IMR-90 (cell line): ENCODE results near the gene CXCR3. TPM values are rescaled to one million over a fixed set of nuclear protein-coding genes. Genes with fewer than 3 reads are reported as not detected.

Experiments
- ATAC-seq: fragments of 200-7000 bp; cut with Tn5 transposase; 2 replicates; pipeline ENCODE4 v1.9.1; 2020; ENCODE audit warnings: low read depth, mild to moderate bottlenecking, moderate library complexity
- BruUV-seq: library from RNA; stranded (reverse); fragments of 400-500 nt; replicated peaks from 2 replicates; lab custom pipeline; 2021; lab: Mats Ljungman, UMichigan
- CTCF ChIA-PET: fragments of 300-600 bp; formaldehyde crosslinking; extraction: SDS; loops from one replicate; lab custom pipeline; 2021; ENCODE audit warnings: antibody characterized with exemption; lab: Yijun Ruan, JAX
- POLR2A ChIA-PET: fragments of 300-600 bp; sonication (Branson Sonifier 250); formaldehyde crosslinking; loops from one replicate; lab custom pipeline; 2022; ENCODE audit warnings: antibody characterized with exemption; ENCODE audit not compliant: unreplicated experiment; lab: Charles Lee
- DNase-seq: peaks from one replicate; pipeline ENCODE4 v3.0.0; 2013
- H2AFZ ChIP-seq: replicated peaks from 2 replicates; pipeline ENCODE3; 2013; ENCODE audit warnings: low read length, mild to moderate bottlenecking; ENCODE audit not compliant: poor library complexity
- H2AK5ac ChIP-seq: 2 replicates; pipeline ENCODE4 v1.6.1; 2013; ENCODE audit warnings: low read depth, low read length, inconsistent platforms
- H2AK9ac ChIP-seq: replicated peaks from 2 replicates; pipeline ENCODE3; 2013; ENCODE audit warnings: mild to moderate bottlenecking, low read depth, low read length, moderate library complexity; ENCODE audit not compliant: poor library complexity
- H2BK120ac ChIP-seq: 2 replicates; pipeline ENCODE4 v1.6.1; 2013; ENCODE audit warnings: low read depth, low read length, inconsistent platforms
- H2BK15ac ChIP-seq: 3 replicates; pipeline ENCODE4 v1.6.1; 2013; ENCODE audit warnings: low read depth, low read length, inconsistent platforms
- H2BK20ac ChIP-seq: 2 replicates; pipeline ENCODE4 v1.6.1; 2013; ENCODE audit warnings: low read depth, mild to moderate bottlenecking, inconsistent platforms, low read length, moderate library complexity
- H2BK5ac ChIP-seq: 2 replicates; pipeline ENCODE4 v1.6.1; 2013; ENCODE audit warnings: mild to moderate bottlenecking, low read depth, low read length, inconsistent platforms; ENCODE audit not compliant: poor library complexity, severe bottlenecking
- H3K14ac ChIP-seq: replicated peaks from 2 replicates; pipeline ENCODE4 v1.6.1; 2013; ENCODE audit warnings: low read depth, low read length, inconsistent platforms
- H3K18ac ChIP-seq: 2 replicates; pipeline ENCODE4 v1.6.1; 2013; ENCODE audit warnings: low read depth, low read length, control low read depth
- H3K23ac ChIP-seq: 2 replicates; pipeline ENCODE4 v1.6.1; 2013; ENCODE audit warnings: low read depth, low read length, inconsistent platforms
- H3K27ac ChIP-seq: 2 replicates; pipeline ENCODE4 v1.5.1; 2013; ENCODE audit warnings: mild to moderate bottlenecking, control low read depth, low read length; ENCODE audit not compliant: insufficient read depth
- H3K27me3 ChIP-seq: 2 replicates; pipeline ENCODE4 v1.6.1; 2013; ENCODE audit warnings: low read length; ENCODE audit not compliant: control insufficient read depth, insufficient read depth
- H3K36me3 ChIP-seq: 2 replicates; pipeline ENCODE4 v1.6.1; 2013; ENCODE audit warnings: low read length, mixed read lengths; ENCODE audit not compliant: control insufficient read depth, insufficient read depth
- H3K4ac ChIP-seq: 2 replicates; pipeline ENCODE4 v1.6.1; 2013; ENCODE audit warnings: low read depth, low read length, inconsistent platforms
- H3K4me1 ChIP-seq: 2 replicates; pipeline ENCODE4 v1.6.1; 2013; ENCODE audit warnings: low read length, mixed read lengths; ENCODE audit not compliant: control insufficient read depth, insufficient read depth
- H3K4me2 ChIP-seq: 2 replicates; pipeline ENCODE4 v1.6.1; 2013; ENCODE audit warnings: low read depth, mild to moderate bottlenecking, control low read depth, low read length, moderate library complexity
- H3K4me3 ChIP-seq: 2 replicates; pipeline ENCODE4 v1.5.1; 2013; ENCODE audit warnings: low read depth, mild to moderate bottlenecking, control low read depth, low read length, moderate library complexity; ENCODE audit not compliant: insufficient read depth
- H3K56ac ChIP-seq: 2 replicates; pipeline ENCODE4 v1.6.1; 2013; ENCODE audit warnings: low read length, inconsistent platforms; ENCODE audit not compliant: insufficient read depth; ENCODE audit errors: extremely low read depth
- H3K79me1 ChIP-seq, 2 experiments: 2 replicates each; pipeline ENCODE4 v1.6.1; 2013; ENCODE audit warnings: low read length in 2 of 2, inconsistent platforms in 1 of 2, low read depth in 1 of 2
- H3K9ac ChIP-seq: 2 replicates; pipeline ENCODE4 v1.6.1; 2013; ENCODE audit warnings: low read depth, low read length, control low read depth
- H3K9me1 ChIP-seq: 2 replicates; pipeline ENCODE4 v1.6.1; 2013; ENCODE audit warnings: low read length, inconsistent platforms; ENCODE audit not compliant: insufficient read depth
- H3K9me3 ChIP-seq: 2 replicates; pipeline ENCODE4 v1.6.1; 2013; ENCODE audit warnings: low read length; ENCODE audit not compliant: control insufficient read depth, insufficient read depth
- H4K20me1 ChIP-seq: 2 replicates; pipeline ENCODE4 v1.6.1; 2013; ENCODE audit warnings: low read length, inconsistent platforms; ENCODE audit not compliant: insufficient read depth
- H4K5ac ChIP-seq: 2 replicates; pipeline ENCODE4 v1.6.1; 2013; ENCODE audit warnings: mild to moderate bottlenecking, low read depth, low read length, control low read depth
- H4K8ac ChIP-seq, 2 experiments: 2 replicates each; pipeline ENCODE4 v1.6.1; 2013; ENCODE audit warnings: low read depth in 2 of 2, low read length in 2 of 2, control low read depth in 1 of 2, inconsistent platforms in 1 of 2
- H4K91ac ChIP-seq: 2 replicates; pipeline ENCODE4 v1.6.1; 2013; ENCODE audit warnings: low read depth, low read length, inconsistent platforms; ENCODE audit not compliant: insufficient read depth
- CEBPB ChIP-seq: IDR thresholded peaks from 2 replicates; pipeline ENCODE4 v1.6.1; 2012; ENCODE audit warnings: low read depth, low read length, improper control_type of control experiment
- CHD1 ChIP-seq: IDR thresholded peaks from 2 replicates; pipeline ENCODE4 v1.6.1; 2012; ENCODE audit warnings: low read depth, low read length, improper control_type of control experiment
- ELK1 ChIP-seq: fragments of 150-350 bp; IDR thresholded peaks from 2 replicates; pipeline ENCODE4 v1.6.1; 2016; ENCODE audit warnings: low read depth, mild to moderate bottlenecking, low read length, moderate library complexity, borderline replicate concordance
- FOS ChIP-seq: fragments of 150-350 bp; IDR thresholded peaks from 2 replicates; pipeline ENCODE4 v1.6.1; 2016; ENCODE audit warnings: low read depth, low read length
- MAZ ChIP-seq: IDR thresholded peaks from 2 replicates; pipeline ENCODE4 v1.6.1; 2012; ENCODE audit warnings: low read depth, mild to moderate bottlenecking, low read length, improper control_type of control experiment, moderate library complexity, borderline replicate concordance
- MXI1 ChIP-seq: IDR thresholded peaks from 2 replicates; pipeline ENCODE4 v1.6.1; 2012; ENCODE audit warnings: low read depth, mild to moderate bottlenecking, low read length, moderate library complexity, borderline replicate concordance
- POLR2A ChIP-seq: IDR thresholded peaks from 2 replicates; pipeline ENCODE4 v1.6.1; 2012; ENCODE audit warnings: mild to moderate bottlenecking, low read depth, low read length
- RCOR1 ChIP-seq: IDR thresholded peaks from 2 replicates; pipeline ENCODE4 v1.6.1; 2012; ENCODE audit warnings: mild to moderate bottlenecking, low read length, improper control_type of control experiment; ENCODE audit not compliant: insufficient replicate concordance
- RFX5 ChIP-seq: IDR thresholded peaks from 2 replicates; pipeline ENCODE4 v1.8.0; 2012; ENCODE audit warnings: low read depth, mild to moderate bottlenecking, low read length, moderate library complexity
- SMC3 ChIP-seq: fragments of 150-350 bp; IDR thresholded peaks from 2 replicates; pipeline ENCODE4 v1.6.1; 2016; ENCODE audit warnings: low read depth, mild to moderate bottlenecking, antibody characterized with exemption, low read length, moderate library complexity
- WGBS, 2 experiments: methylation state at CpG; one replicate each; pipeline versions ENCODE4 v1.1.5 to v1.1.7; 2013; ENCODE audit warnings: missing lambda C conversion rate in 2 of 2; ENCODE audit not compliant: insufficient read length in 1 of 2; ENCODE audit errors: extremely low coverage in 2 of 2; 5-methylcytosine and 5-hydroxymethylcytosine counted together
- dilution Hi-C: fragments of 300-500 bp; cut with HindIII; formaldehyde crosslinking; loops from one replicate; pipeline ENCODE4 v1.14.3; 2018; ENCODE audit warnings: low sequenced_read_pairs; ENCODE audit not compliant: unreplicated experiment
- in situ Hi-C: fragments of 300-500 bp; cut with MboI; formaldehyde crosslinking; loops from 3 replicates; pipeline ENCODE4 v1.14.3; 2019; ENCODE audit warnings: low sequenced_read_pairs, inconsistent platforms, mixed read lengths
- intact Hi-C: fragments of 100-400 bp; cut with micrococcal nuclease; formaldehyde crosslinking; loops from 2 replicates; pipeline ENCODE4 v1.10.0; 2022
- polyA plus RNA-seq, 3 experiments: library from polyadenylated mRNA; depleted of rRNA; stranded (reverse); fragments of >200 nt; gene quantifications; 2 replicates each; pipeline ENCODE4 v1.2.3, GENCODE V29; 2012; ENCODE audit warnings: low replicate concordance in 1 of 3
- total RNA-seq: library from RNA; depleted of rRNA; stranded (reverse); fragments of >200 nt; gene quantifications from 2 replicates; pipeline ENCODE4 v1.2.3, GENCODE V29; 2012

The CXCR3 gene
- total and polyA plus RNA-seq, 2 of the 4 experiments (the other 2 are of a cell fraction) = not detected

GRCh38 chrX:71622032-71622575 lies 3.8 kb upstream of the CXCR3 start (continued):
- no peak for TF ChIP-seq CEBPB
- no peak for TF ChIP-seq SMC3
- no peak for TF ChIP-seq CHD1
- TF ChIP-seq FOS = no peak
- no peak for TF ChIP-seq RFX5

DNA sequence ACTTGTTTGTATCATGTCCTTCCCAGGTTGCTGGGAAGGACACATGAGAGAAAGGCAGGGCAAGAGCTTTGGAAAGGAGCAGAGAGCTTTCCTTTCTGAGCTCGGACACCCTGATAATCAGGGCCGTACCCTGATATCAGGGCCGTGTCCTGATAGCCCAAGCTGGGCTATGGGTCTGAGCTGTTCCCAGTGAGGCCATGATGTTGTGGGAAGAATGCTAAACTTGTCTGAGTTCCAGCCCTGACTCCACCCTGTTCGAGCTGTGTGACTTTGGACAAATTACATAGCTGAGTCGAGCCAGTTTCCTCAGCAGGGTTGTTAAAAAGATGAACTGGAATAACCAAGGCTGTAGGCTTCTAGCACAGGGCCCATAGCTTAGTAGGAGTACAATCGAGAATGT lies 3.3 kb upstream of the CXCR3 start:
- peak; percentile 59 for ATAC-seq
- H3K56ac ChIP-seq = no peak overlapping the region
- H2BK120ac ChIP-seq = no peak overlapping the region
- peak; percentile 16 for DNase-seq
- H2BK5ac ChIP-seq = no peak overlapping the region
- no peaks in the 10 kb centered on the region for H3K36me3 ChIP-seq
- peak overlapping the region; percentile 13 for H2AFZ ChIP-seq
- in situ Hi-C loops = no loop called here
- H3K4me2 ChIP-seq = no peak overlapping the region
- H3K27me3 ChIP-seq = peaks cover 3% of the 10 kb centered on the region; the same call in 1 of the 2 replicates
- H3K9me3 ChIP-seq = no peaks in the 10 kb centered on the region; the same call in 1 of the 2 replicates
- H4K91ac ChIP-seq = no peak overlapping the region
- no TSS peak for BruUV-seq
- no peak overlapping the region for H3K4ac ChIP-seq
- no peaks in the 10 kb centered on the region; the same call in 1 of the 2 replicates for H3K4me1 ChIP-seq
- no peak overlapping the region for H2AK5ac ChIP-seq
- H3K18ac ChIP-seq = no peak overlapping the region
- no peaks in the 10 kb centered on the region for H4K20me1 ChIP-seq
- intact Hi-C loops = no loop called here
- CTCF ChIA-PET = no interaction called here
- no peak overlapping the region for H3K9ac ChIP-seq
- no peak overlapping the region for H3K27ac ChIP-seq
- dilution Hi-C loops = no loop called here
- WGBS, 2 experiments = 17% methylated on average over 2 of the region's 6 CpGs; no CpG with 5 or more reads in 1 of the 2 experiments
- no peak overlapping the region for H3K4me3 ChIP-seq
- no peaks in the 10 kb centered on the region for H3K79me1 ChIP-seq
- TF ChIP-seq MXI1 = no peak
- TF ChIP-seq RFX5 = no peak
- TF ChIP-seq CEBPB = no peak
- TF ChIP-seq RCOR1 = no peak
- TF ChIP-seq MAZ = no peak
- TF ChIP-seq ELK1 = no peak
- TF ChIP-seq POLR2A = no peak
- no peak overlapping the region for H4K5ac ChIP-seq
- H2BK20ac ChIP-seq = no peak overlapping the region
- POLR2A ChIA-PET = no interaction called here
- H4K8ac ChIP-seq = no peak overlapping the region
- H2AK9ac ChIP-seq = no peak overlapping the region
- H3K14ac ChIP-seq = no peak overlapping the region
- no peaks in the 10 kb centered on the region for H3K9me1 ChIP-seq
- no peak overlapping the region for H2BK15ac ChIP-seq
- H3K23ac ChIP-seq = no peak overlapping the region; the same call in 1 of the 2 replicates
